RWPE1 (cell line): ENCODE measurements around the gene TMEM248.
"Not testable (repeated sequence)": the region's sequence is repeated elsewhere in the genome, so short reads cannot be mapped to it uniquely, and the experiment has no call there.

Experiments
- CTCF ChIA-PET: fragments of 350-600 bp; sonication (Branson Sonifier 250); formaldehyde crosslinking; extraction: SDS; loops from one replicate; lab custom pipeline; 2021; lab: Yijun Ruan, JAX
- POLR2A ChIA-PET: fragments of 400-600 bp; formaldehyde crosslinking; extraction: SDS; loops from one replicate; lab custom pipeline; 2020; ENCODE audit warnings: antibody characterized with exemption; ENCODE audit not compliant: low non-redundant PET; lab: Yijun Ruan, JAX
- DNase-seq: peaks from one replicate; pipeline ENCODE4 v3.0.0; 2012; ENCODE audit warnings: low spot score
- H3K27ac ChIP-seq: fragments of 450-650 bp; 2 replicates; pipeline ENCODE4 v1.5.1; 2017
- TF ChIP-seq, protein P1 (sequence below): fragments of 450-650 bp; conservative IDR thresholded peaks from 2 replicates; pipeline ENCODE4 v1.5.1; 2017; ENCODE audit warnings: low read depth, mild to moderate bottlenecking

The TMEM248 gene

DNA sequence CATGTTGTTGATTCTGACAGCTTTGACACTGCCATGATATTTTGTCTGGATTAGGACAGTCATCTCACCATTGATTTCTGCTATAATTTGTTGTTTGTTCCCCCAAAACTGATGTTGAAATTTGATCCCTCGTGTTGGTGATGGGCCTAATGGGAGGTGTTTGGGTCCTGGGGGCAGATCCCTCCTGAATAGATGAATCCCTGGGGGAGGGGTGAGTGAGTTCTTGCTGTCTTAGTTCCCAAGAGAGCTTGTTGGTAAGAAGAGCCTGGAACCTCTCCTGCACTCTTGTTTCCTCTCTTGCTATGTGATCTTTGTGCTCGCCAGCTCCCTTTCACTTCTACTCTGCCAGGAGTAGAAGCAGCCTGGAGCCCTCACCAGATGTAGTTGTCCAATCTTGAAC is 83.1 kb downstream of the TMEM248 start:
- CTCF ChIA-PET, DNase-seq, H3K27ac ChIP-seq: not testable (repeated sequence)
- POLR2A ChIA-PET = interaction anchor here (0.7 kb wide), 1 partner anchor 369 kb away, joined by 3 read pairs; no protein-coding TSS in a partner anchor

DNA sequence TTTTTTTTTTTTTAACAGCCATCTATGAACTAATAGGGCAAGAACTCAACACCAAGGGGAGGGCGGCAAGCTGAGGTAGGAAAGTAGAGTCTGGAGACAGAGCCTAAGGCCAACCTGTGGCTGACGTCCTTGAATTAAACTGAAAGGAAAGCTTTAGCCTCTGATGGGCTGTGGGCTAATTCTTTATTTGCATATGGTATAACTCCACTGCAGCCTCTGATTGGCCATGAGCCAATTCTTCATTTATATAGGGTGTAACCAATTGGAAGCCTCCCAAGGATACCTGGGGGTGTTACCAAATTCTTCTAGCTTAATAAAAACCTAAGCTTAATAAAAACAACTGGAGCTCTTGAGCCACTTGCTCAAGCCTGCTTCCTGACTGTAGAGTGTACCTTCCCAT is 85.9 kb downstream of the TMEM248 start:
- CTCF ChIA-PET = no interaction called here
- POLR2A ChIA-PET = no interaction called here
- DNase-seq = no peak
- TF ChIP-seq, protein P1, sequence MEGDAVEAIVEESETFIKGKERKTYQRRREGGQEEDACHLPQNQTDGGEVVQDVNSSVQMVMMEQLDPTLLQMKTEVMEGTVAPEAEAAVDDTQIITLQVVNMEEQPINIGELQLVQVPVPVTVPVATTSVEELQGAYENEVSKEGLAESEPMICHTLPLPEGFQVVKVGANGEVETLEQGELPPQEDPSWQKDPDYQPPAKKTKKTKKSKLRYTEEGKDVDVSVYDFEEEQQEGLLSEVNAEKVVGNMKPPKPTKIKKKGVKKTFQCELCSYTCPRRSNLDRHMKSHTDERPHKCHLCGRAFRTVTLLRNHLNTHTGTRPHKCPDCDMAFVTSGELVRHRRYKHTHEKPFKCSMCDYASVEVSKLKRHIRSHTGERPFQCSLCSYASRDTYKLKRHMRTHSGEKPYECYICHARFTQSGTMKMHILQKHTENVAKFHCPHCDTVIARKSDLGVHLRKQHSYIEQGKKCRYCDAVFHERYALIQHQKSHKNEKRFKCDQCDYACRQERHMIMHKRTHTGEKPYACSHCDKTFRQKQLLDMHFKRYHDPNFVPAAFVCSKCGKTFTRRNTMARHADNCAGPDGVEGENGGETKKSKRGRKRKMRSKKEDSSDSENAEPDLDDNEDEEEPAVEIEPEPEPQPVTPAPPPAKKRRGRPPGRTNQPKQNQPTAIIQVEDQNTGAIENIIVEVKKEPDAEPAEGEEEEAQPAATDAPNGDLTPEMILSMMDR = no peak
- H3K27ac ChIP-seq = no peak overlapping the region
